H9 (cell line): ENCODE data around the gene PRCC. TPM values are rescaled to one million over a fixed set of nuclear protein-coding genes. Genes with fewer than 3 reads are reported as not detected.

Source experiments
- DNase-seq: peaks from one replicate; pipeline ENCODE4 v3.0.0-alpha.2; 2017
- H2AFZ ChIP-seq: one replicate; pipeline ENCODE4 v1.6.1; 2013; ENCODE audit warnings: mild to moderate bottlenecking, low read length, control low read depth, moderate library complexity
- H2AK5ac ChIP-seq: 2 replicates; pipeline ENCODE4 v1.6.1; 2013; ENCODE audit warnings: low read length, control low read depth, mixed read lengths; ENCODE audit not compliant: insufficient read length
- H2BK120ac ChIP-seq: one replicate; pipeline ENCODE4 v1.6.1; 2013; ENCODE audit warnings: low read depth, mild to moderate bottlenecking, low read length, control low read depth, inconsistent platforms; ENCODE audit not compliant: poor library complexity, severe bottlenecking
- H2BK12ac ChIP-seq: 2 replicates; pipeline ENCODE4 v1.6.1; 2013; ENCODE audit warnings: low read length, control low read depth, mixed read lengths, low read depth; ENCODE audit not compliant: insufficient read length
- H2BK15ac ChIP-seq: 2 replicates; pipeline ENCODE4 v1.6.1; 2013; ENCODE audit warnings: low read depth, low read length, control low read depth
- H2BK20ac ChIP-seq: one replicate; pipeline ENCODE4 v1.6.1; 2013; ENCODE audit warnings: low read depth, mild to moderate bottlenecking, low read length, control low read depth, inconsistent platforms; ENCODE audit not compliant: poor library complexity, severe bottlenecking
- H2BK5ac ChIP-seq: 2 replicates; pipeline ENCODE4 v1.6.1; 2013; ENCODE audit warnings: low read length, control low read depth, mixed read lengths; ENCODE audit not compliant: insufficient read length
- H3K14ac ChIP-seq: 2 replicates; pipeline ENCODE4 v1.6.1; 2013; ENCODE audit warnings: low read length, control low read depth; ENCODE audit not compliant: insufficient read depth
- H3K18ac ChIP-seq: 2 replicates; pipeline ENCODE4 v1.6.1; 2013; ENCODE audit warnings: low read depth, mild to moderate bottlenecking, mixed read lengths, low read length, control low read depth; ENCODE audit not compliant: insufficient read length
- H3K23ac ChIP-seq: 2 replicates; pipeline ENCODE4 v1.6.1; 2013; ENCODE audit warnings: low read length, control low read depth, mixed read lengths, low read depth; ENCODE audit not compliant: insufficient read length
- H3K23me2 ChIP-seq: 2 replicates; pipeline ENCODE4 v1.6.1; 2013; ENCODE audit warnings: low read depth, mild to moderate bottlenecking, mixed read lengths, low read length, control low read depth; ENCODE audit not compliant: insufficient read length, poor library complexity, severe bottlenecking
- H3K27ac ChIP-seq: 2 replicates; pipeline ENCODE4 v1.5.1; 2013; ENCODE audit warnings: low read length, control low read depth, mixed read lengths, low read depth; ENCODE audit not compliant: insufficient read length
- H3K27me3 ChIP-seq: 2 replicates; pipeline ENCODE4 v1.6.1; 2013; ENCODE audit warnings: low read length, control low read depth, inconsistent platforms; ENCODE audit not compliant: insufficient read depth
- H3K4ac ChIP-seq: 2 replicates; pipeline ENCODE4 v1.6.1; 2013; ENCODE audit warnings: low read depth, mild to moderate bottlenecking, control low read depth, inconsistent platforms, low read length, moderate library complexity
- H3K4me1 ChIP-seq: 2 replicates; pipeline ENCODE4 v1.6.1; 2013; ENCODE audit warnings: low read length, control low read depth, inconsistent platforms; ENCODE audit not compliant: insufficient read depth
- H3K4me2 ChIP-seq: 2 replicates; pipeline ENCODE4 v1.6.1; 2013; ENCODE audit warnings: low read length, control low read depth, mixed read lengths; ENCODE audit not compliant: insufficient read length, insufficient read depth
- H3K56ac ChIP-seq: 2 replicates; pipeline ENCODE4 v1.6.1; 2013; ENCODE audit warnings: low read depth, mild to moderate bottlenecking, mixed read lengths, low read length, control low read depth; ENCODE audit not compliant: insufficient read length
- H3K79me1 ChIP-seq: 2 replicates; pipeline ENCODE4 v1.6.1; 2013; ENCODE audit warnings: low read depth, mild to moderate bottlenecking, moderate library complexity, low read length, control low read depth, inconsistent platforms; ENCODE audit not compliant: insufficient read depth, poor library complexity, severe bottlenecking
- H3K79me2 ChIP-seq: 2 replicates; pipeline ENCODE4 v1.6.1; 2013; ENCODE audit warnings: low read length, control low read depth, inconsistent platforms; ENCODE audit not compliant: insufficient read depth
- H3K9ac ChIP-seq: 2 replicates; pipeline ENCODE4 v1.6.1; 2013; ENCODE audit warnings: low read length, control low read depth, mixed read lengths; ENCODE audit not compliant: insufficient read length; ENCODE audit errors: extremely low read depth
- H3K9me3 ChIP-seq: one replicate; pipeline ENCODE4 v1.6.1; 2013; ENCODE audit warnings: low read depth, low read length, inconsistent platforms; ENCODE audit not compliant: control insufficient read depth
- H3T11ph ChIP-seq: one replicate; pipeline ENCODE4 v1.6.1; 2013; ENCODE audit warnings: mild to moderate bottlenecking, low read length, control low read depth, inconsistent platforms
- H4K20me1 ChIP-seq: one replicate; pipeline ENCODE4 v1.6.1; 2013; ENCODE audit not compliant: control insufficient read depth, insufficient read length, insufficient read depth
- H4K5ac ChIP-seq: 2 replicates; pipeline ENCODE4 v1.6.1; 2013; ENCODE audit warnings: low read depth, mild to moderate bottlenecking, mixed read lengths, low read length, control low read depth; ENCODE audit not compliant: insufficient read length
- H4K8ac ChIP-seq: replicated peaks from 2 replicates; pipeline ENCODE4 v1.6.1; 2013; ENCODE audit warnings: low read length, control low read depth, mixed read lengths, low read depth; ENCODE audit not compliant: insufficient read length
- H4K91ac ChIP-seq: 2 replicates; pipeline ENCODE4 v1.6.1; 2013; ENCODE audit warnings: low read depth, mild to moderate bottlenecking, moderate library complexity, mixed read lengths, low read length, control low read depth; ENCODE audit not compliant: insufficient read length
- H3K27ac Mint-ChIP-seq, 3 experiments: 2 replicates in 2 of 3; 3 replicates in 1 of 3; pipeline ENCODE4 v1.8.0; 2020 to 2021; ENCODE audit warnings: mixed read lengths in 3 of 3, mild to moderate bottlenecking in 1 of 3, moderate library complexity in 1 of 3
- H3K27me3 Mint-ChIP-seq: 2 replicates; pipeline ENCODE4 v1.8.0; 2021; ENCODE audit warnings: low read depth, mild to moderate bottlenecking, moderate library complexity, mixed read lengths
- H3K36me3 Mint-ChIP-seq, 3 experiments: 2 replicates in 2 of 3; 3 replicates in 1 of 3; pipeline ENCODE4 v1.8.0; 2020 to 2021; ENCODE audit warnings: low read depth in 3 of 3, mixed read lengths in 3 of 3; ENCODE audit not compliant: insufficient read depth in 1 of 3
- H3K4me1 Mint-ChIP-seq, 2 experiments: 2 replicates each; pipeline ENCODE4 v1.8.0; 2020; ENCODE audit warnings: mixed read lengths in 2 of 2
- H3K4me3 Mint-ChIP-seq, 2 experiments: 2 replicates in 1 of 2; 3 replicates in 1 of 2; pipeline ENCODE4 v1.8.0; 2020 to 2021; ENCODE audit warnings: mild to moderate bottlenecking in 2 of 2, mixed read lengths in 2 of 2, moderate library complexity in 1 of 2
- H3K9me3 Mint-ChIP-seq, 2 experiments: 2 replicates in 1 of 2; 3 replicates in 1 of 2; pipeline ENCODE4 v1.8.0; 2020; ENCODE audit warnings: mild to moderate bottlenecking in 2 of 2, mixed read lengths in 2 of 2, moderate library complexity in 1 of 2
- WGBS: extraction: QIAGEN DNeasy Blood & Tissue Kit; methylation state at CpG from one replicate; pipeline ENCODE4 v1.1.7; 2013; ENCODE audit warnings: missing lambda C conversion rate, low lambda C conversion rate, mixed read lengths; ENCODE audit not compliant: insufficient read length; ENCODE audit errors: extremely low coverage; 5-methylcytosine and 5-hydroxymethylcytosine counted together
- total RNA-seq: library from RNA; stranded (reverse); gene quantifications from 2 replicates; pipeline ENCODE4 v1.2.1, GENCODE V29; 2021
- TF ChIP-seq, protein P1 (sequence below): fragments of 200-600 bp; sonication (generic); conservative IDR thresholded peaks from 3 replicates; pipeline ENCODE4 v1.8.0; 2021; ENCODE audit warnings: antibody characterized with exemption, mild to moderate bottlenecking

The PRCC gene
- total RNA-seq, 1 experiment from 2014 or later = 129 TPM

DNA sequence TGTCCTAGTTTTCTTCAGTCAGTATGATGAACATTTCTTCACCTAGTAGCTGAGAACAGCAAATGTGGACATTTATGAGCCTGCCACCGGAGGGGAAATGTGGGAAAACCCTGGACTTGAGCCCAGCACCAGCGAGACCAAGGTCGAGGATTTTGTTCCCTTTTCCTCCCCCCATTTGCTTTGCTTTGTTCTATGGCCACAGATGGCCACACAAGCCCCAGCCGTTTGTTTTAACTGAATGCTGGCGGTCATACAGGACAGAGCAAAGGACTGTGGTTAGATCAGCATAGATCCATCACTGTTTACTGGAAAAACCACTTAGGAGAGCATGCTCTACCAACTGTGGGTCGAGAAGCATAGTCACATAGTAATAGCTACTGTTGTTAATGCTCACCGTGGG lies 28.5 kb downstream of the PRCC start:
- Histone ChIP-seq H3K27me3 (no peaks in the 10 kb centered on the region), H3K4me2 (no peak overlapping the region), H2BK12ac (no peak overlapping the region), H3T11ph (no peak overlapping the region), H3K4me1 (no peaks in the 10 kb centered on the region), H2BK120ac (no peak overlapping the region), H2AK5ac (no peak overlapping the region), H4K5ac (no peak overlapping the region), H2BK15ac (no peak overlapping the region), H4K20me1 (no peaks in the 10 kb centered on the region), H3K14ac (no peak overlapping the region), H2BK5ac (no peak overlapping the region), H3K79me2 (no peaks in the 10 kb centered on the region), H3K79me1 (no peaks in the 10 kb centered on the region), H4K91ac (no peak overlapping the region), H3K23me2 (no peaks in the 10 kb centered on the region), H3K23ac (no peak overlapping the region), H4K8ac (no peak overlapping the region), H2BK20ac (no peak overlapping the region), H3K18ac (no peak overlapping the region), H3K9ac (no peak overlapping the region), H3K27ac (no peak overlapping the region), H3K9me3 (no peaks in the 10 kb centered on the region), H2AFZ (no peak overlapping the region), H3K56ac (no peak overlapping the region), H3K4ac (no peak overlapping the region)
- H3K4me3 Mint-ChIP-seq = no peak overlapping the region
- no peaks in the 10 kb centered on the region for H3K9me3 Mint-ChIP-seq
- TF ChIP-seq, protein P1, sequence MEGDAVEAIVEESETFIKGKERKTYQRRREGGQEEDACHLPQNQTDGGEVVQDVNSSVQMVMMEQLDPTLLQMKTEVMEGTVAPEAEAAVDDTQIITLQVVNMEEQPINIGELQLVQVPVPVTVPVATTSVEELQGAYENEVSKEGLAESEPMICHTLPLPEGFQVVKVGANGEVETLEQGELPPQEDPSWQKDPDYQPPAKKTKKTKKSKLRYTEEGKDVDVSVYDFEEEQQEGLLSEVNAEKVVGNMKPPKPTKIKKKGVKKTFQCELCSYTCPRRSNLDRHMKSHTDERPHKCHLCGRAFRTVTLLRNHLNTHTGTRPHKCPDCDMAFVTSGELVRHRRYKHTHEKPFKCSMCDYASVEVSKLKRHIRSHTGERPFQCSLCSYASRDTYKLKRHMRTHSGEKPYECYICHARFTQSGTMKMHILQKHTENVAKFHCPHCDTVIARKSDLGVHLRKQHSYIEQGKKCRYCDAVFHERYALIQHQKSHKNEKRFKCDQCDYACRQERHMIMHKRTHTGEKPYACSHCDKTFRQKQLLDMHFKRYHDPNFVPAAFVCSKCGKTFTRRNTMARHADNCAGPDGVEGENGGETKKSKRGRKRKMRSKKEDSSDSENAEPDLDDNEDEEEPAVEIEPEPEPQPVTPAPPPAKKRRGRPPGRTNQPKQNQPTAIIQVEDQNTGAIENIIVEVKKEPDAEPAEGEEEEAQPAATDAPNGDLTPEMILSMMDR = no peak
- H3K27ac Mint-ChIP-seq = no peak overlapping the region
- no peaks in the 10 kb centered on the region for H3K4me1 Mint-ChIP-seq
- peaks cover 41 to 89% (median 75%) of the 10 kb centered on the region in 3 experiments; a peak in 6 of 7 replicates for H3K36me3 Mint-ChIP-seq
- DNase-seq = no peak
- WGBS = no CpG with 5 or more reads among the region's 7 CpGs
- H3K27me3 Mint-ChIP-seq = no peaks in the 10 kb centered on the region
